Measurements from ENCODE around the gene OSTF1.

OSTF1 gene, protein sequence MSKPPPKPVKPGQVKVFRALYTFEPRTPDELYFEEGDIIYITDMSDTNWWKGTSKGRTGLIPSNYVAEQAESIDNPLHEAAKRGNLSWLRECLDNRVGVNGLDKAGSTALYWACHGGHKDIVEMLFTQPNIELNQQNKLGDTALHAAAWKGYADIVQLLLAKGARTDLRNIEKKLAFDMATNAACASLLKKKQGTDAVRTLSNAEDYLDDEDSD

DNA sequence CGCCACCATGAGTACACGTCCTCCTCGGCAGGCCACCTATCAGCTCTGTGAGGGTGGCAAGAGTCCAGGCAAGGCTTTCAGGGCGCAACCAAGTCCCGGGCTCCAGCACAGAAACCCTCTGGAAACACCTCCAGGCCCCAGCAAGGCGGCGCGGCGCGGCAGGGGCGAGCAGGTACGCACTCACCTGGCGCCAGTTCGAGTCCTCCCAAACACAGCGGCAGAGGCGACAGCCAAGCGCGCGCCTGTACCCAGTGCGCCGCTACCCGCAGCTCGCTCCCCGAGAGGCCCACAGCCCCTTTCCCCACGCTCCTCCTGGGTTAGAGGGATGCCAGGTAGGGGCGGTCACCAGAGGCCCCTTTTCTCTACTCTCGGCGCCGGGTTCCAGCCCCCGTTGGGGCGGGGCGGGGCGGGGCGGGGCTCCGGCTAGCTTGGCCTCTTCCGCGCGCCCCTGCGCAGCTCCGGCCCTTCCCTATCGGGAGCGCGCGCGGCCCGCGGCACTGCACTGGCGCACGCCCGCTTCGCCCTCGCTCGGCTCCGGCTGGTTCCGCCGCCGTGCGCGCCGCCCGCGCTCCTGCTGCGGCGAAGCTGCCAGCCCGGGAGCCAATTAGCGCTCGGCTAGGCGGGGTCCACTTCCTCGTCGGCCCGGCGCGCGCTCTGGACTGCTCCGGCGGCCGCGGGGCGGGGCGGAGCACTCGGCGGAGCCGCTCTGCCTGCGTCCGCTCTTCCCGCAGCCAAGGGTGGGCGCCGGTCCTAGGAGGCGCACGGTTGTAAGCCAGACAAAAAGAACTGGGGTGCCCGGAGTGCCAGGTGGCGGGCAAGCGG is at the start of gene OSTF1, which contains the start of gene NMRK1:
Gene OSTF1, plus strand, starts transcription at position 691 of the 822 bp plus-strand sequence. CDS start 179 bp downstream, outside the sequence.
Gene NMRK1, minus strand, starts transcription at position 332 of the 822 bp plus-strand sequence. CDS start 5,040 bp downstream, outside the sequence.
- DNase-seq, result peak; percentile 95

DNA sequence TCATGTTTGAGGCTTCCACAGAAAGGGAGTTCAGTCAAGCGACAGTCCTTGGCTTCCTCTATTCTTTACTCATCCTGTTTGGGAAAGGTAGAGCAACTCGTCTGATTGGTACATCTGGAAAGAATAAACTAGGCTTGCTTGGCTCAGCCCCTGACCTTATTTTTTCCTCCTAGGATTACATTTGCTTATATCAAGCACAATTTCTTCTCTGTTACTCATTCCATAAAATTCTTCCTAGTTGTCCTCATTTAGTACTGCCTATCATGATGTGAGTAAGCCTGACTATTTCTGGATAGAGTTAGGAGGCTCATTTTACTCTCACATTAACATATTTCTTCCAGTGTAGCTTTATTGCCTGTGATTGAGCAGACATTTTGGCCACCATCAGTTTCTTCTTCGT is 49.3 kb upstream of the OSTF1 start:
- DNase-seq, result no peak

DNA sequence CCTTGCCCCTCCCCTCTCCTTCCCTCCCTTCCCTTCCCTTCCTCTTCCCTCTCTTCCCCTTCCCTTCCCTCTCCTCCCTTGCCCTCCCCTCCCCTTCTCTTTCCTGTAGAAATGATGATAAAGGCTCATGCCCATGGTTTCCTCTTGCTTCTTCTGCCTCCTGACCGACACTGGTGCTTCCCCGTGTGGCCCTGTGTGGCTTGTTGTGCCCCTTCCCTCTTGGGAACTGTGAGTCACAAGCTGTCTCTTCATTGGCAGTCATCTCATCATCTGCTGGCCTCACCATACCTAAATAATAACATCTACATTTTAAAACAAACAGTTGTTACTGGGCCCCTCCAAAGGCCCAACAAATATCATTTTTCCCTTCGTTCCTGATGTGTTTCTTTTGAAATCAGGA is 48.5 kb upstream of the OSTF1 start:
- DNase-seq, result no peak

DNA sequence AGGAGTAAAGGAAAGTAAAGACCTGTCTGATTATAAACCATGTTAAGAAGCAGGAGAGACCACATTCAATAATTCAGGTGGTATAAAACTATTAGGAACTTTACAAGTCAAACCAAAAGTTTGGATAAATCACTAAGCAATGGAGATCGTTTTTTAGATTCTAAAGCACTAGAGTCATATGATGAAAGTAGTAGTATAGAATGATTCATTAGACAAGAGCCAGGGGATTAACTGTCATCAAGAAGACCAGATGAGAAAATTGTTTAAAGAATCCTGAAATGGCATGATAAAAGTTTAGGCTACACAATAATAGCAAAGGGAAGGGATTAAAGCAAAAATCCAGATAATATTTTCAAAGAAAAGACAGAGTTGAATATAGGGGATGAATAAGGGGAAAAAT is 47.3 kb upstream of the OSTF1 start:
- no peak for DNase-seq

DNA sequence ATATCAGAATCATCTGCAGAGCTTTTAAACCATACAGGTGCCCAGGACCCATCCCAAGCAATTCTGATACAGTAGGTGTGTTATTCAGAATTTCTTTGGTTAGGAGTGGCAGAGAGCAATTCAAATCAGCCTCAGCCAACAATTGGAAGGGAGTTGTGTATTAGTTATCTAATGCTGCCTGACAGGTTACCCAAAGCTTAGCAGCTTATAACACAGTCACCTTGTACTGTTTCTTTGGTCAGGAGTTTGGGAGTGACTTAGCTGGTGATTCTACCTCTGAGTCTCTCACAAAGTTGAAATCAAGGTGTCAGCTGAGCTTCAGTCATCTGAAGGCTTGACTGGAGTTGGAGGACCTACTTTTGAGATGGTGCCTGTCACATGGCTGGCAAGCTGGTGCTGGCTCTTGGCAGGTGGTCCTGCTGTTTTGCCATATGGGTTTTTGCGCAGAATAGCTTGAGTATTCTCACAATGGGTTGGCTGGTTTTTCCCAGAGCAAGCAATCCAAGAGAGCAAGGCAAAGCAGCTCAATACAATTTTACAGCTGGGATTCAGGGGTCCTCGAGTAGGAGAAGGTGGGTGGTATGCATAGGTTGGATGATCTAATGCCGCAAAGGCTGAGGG is 41.5 kb upstream of the OSTF1 start:
- DNase-seq, result no peak

DNA sequence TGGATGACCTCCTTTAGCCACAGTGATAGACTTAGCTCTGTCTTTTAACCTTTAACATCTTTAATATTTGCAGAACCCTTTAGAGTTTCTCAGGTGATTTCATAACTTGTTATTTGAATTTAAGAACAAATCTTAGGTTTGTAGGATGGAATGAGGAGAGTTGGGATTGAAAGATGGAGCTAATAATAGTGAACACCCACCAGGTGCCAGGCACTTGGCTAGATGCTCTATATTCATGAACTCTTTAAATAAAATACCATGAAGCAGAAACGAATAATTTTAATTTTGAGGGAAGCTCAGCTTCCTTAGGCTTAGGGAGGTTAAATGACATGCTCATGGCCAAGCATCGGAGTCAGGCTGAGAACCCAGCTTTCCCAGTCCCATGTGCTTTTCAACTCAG is 40.8 kb upstream of the OSTF1 start:
- no peak for DNase-seq

DNA sequence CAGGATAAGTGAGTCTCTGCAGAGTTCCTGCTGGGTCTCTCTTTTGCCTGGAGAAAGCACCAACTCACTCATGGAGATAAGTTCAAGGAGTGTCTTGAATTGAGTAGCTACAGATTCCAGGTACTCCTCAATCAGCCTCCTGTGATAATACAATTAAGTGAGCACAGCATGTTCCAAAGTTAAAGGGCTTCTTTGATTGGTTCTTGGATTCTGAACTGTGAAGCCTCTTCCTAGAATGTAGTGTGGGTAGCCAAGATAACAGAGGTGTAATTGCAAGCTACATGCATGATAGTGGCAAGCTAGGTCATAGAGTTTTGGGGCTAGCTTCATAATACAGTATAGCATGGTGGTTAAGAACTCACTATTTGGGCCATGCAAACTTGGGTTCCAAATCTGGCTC is 37.0 kb upstream of the OSTF1 start:
- no peak for DNase-seq

DNA sequence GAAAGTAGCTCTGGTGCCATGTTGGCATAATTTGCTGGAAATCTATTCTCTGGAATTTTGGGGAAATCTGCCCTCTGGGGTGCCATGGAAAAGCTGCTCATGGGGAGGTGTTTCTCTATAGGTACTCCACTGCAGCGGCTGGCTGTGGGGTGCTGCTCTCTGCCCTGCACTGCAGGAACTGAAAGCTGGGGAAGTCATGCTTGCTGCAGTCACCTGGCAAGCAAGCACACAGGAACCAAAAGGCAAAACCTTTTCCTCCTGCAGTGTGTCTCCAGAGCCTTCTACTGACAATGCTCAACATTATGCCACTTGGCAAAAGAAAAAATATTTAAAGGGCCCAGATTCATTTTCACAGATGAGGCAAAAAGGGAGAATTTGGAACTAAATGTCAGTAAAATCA is 34.4 kb upstream of the OSTF1 start:
- DNase-seq, result no peak

DNA sequence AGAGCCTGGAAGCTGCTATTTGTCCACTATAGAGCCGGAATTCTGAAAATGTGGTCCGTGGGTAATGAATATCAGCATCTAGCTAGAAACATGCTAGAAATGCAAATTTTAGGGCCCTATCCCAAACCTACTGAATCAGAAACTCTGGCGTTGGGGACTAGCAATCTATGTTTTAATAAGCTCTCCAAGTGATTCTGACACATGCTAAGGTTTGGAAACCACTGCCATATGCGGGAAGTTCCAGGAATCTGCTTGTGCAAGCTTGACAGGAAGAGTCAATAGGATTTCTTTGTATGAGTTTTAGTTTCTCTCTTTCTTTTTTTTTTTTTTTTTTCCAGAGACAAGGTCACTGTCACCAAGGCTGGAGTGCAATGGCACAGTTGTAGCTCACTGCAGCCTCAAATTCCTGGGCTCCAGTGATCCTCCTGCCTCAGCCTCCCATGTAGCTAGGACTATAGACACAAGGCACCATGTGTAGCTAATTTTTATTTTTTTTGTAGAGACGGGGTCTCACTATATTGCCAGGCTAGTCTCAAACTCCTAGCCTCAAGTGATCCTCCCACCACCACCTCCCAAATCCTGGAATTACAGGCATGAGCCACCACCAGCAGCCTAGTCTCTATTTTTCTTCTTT is 33.8 kb upstream of the OSTF1 start:
- no peak for DNase-seq

DNA sequence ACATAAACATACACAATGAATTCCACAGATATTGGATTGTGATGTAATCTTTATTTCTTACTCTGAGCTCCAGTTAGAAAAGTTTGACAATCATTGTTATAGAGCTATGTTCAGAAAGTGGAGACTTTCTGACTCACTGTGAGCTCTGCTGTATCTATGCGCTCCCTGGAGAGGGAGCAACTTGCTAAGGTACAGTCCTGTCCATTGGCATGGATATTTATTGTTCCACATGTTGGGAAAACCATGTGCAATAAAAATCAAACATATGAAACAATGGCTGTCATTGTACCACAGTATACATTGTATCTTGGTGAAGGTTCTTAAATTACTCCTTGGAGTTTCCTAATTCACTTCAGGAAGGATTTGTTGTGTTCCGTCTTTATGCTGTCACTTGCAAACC is 27.1 kb upstream of the OSTF1 start:
- DNase-seq, result no peak

DNA sequence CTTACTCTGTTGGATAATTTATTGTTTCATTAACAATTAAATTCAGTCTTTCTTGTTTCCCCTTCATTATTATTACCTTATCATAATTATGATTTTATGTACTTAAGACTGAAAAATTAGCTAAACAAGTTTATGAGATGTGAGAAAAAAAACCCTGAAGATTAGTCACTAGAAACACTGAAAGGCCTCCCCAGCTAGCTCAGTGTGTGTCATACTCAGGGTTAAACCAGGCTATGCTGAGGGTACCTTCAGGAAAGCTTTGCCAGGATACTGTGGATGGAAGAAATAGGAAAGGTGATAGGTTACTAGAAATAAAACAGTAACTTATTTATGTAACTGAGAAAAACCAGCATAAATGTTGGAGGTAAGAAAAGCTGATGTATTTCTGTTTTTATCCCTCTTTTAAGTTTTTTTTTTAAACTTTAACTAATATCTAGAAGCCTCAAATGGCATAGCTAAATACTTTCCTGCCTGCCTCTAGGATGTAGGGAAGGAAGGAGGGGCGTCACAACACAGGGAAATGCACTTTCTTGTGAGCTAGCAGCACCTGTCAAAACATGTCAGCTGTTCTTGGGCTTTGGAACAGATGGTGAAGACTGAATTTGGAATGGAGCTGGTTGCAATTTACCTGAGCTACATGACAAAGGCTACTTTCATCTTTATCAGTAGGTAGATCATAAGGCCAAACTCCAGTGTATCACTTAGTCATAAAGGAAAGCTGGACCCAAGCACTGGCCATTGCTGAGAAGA is 24.6 kb upstream of the OSTF1 start:
- DNase-seq, result peak; percentile 3

DNA sequence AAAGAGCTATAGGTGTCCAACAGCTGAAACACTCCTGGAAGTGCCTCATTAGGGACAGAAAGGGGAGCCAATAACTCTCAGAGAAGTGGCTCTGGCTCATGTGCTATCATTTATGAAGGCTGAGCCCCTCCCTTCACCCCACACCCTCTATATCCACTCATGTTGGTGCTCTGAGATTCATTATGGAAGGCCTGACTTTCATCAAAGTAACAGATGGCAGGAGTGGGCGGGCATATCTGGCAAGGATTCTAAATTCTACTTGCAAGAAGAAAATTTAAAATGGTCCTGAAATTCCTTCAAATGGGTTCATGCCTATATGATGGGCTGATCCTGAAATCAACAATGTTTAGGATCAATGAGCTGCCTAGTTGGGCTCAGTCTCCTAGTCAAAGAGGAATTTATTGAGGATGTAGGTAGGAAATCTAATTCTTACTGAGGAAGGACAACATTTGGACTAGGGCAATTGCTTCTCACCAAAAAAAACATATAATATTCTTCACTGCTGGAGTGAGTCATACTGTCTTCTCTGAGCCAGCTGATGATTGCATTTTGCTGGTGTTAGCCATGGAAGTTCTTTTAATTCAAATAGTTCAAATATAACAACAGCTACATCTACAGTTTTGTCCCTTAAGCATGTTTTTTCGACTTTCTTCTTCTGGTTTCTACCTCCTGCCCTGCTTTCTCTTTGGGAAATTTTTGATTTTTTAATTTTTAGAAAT is 23.8 kb upstream of the OSTF1 start:
- DNase-seq, result no peak

DNA sequence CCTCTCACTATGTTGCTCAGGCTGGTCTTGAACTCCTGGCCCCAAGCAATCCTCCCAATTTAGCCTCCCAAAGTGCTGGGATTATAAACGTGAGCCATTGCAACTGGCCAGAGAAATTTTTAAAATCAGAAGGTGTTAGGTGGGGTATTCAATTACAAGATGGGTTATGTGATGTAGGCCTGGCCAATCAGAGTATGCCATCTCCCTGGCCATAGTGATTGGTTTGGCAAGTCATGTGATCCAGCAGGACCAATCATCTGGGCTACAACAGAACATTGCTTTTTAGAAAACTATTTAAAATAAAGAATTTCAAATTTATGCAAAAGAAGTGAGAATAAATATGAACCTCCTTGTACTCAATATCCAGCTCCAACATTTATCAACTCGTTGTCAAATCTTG is 22.8 kb upstream of the OSTF1 start:
- DNase-seq, result no peak

DNA sequence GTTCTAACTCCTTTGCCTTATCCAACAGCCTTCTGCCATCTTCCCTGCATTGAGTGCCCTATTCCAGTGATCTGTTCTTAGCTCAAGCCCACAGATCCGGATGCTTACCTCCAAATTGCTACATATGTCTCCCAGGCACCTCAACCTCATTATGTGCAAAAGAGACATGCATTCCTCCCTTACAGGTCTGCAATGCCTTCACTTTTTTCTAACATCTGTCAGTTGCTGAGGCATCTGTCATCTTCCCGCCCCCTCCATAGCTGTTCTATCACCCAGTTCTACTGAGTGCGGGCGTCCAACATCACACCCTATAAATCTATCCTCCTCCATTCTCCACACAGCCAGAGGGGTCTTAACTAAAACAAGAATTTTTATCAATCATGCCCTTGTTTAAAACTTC is 20.4 kb upstream of the OSTF1 start:
- no peak for DNase-seq

DNA sequence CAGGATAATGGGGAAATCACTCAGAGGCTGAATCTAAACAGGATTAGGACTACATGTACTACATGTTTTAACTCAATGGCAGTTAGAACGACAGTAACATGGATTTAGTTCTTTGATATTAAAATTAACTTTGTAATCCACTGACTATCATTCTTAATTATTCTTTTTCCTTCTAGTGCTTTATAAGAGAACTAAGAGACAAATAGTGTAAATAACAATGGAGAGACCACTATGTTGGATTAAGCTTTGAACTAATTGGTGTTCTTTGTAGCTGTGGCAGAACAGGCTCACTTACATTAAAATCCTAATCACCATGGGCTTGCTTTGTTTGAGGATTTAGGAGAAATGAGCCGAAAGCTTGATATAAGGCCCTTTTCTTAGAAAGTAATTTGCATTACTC is 19.1 kb upstream of the OSTF1 start:
- DNase-seq, result no peak

DNA sequence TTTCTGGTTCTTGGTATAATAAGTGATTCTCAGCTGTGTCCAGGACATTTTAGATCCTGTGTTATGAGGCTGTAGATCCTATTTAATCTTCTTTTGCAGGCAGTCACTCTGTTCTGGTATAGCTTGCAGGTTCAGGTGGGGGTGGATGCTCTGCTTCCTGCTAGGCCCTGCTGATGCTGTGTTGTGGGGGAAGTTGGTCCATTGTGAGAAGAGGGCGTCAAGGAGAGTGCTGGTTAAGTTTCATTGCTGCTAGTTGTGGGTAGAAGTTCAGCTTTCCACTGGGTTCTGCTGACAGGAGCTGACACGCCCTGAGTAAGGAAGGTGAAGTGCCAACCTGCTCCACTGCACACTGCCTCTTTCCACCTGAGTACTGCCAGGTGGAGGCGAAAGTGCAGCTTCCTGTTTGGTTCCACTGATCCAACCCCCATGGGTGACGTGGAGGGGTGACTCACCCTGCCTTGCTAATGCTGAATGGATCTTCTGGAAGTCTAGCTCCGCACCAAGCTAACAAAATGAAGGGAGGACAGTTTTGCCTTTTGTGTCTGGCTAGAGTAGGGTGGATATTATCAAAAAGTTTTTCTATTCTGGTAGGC is 16.7 kb upstream of the OSTF1 start:
- no peak for DNase-seq

DNA sequence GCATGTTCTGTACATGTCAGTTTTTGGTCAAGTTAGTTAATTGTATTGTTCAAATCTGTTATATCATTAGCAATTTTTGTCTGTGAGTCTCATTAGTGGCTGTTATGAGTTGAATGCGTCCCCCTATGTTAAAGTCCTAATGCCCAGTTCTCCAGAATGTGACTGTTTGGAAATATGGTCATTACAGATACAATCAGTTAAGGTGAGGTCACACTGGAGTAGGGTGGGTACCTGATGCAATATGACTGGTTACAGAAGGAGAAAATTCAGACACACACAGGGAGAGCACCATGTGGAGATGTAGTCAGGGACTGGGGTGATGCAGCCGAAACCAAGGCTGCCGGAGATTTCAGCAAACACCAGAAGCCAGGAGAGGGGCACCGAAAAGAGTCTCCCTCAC is 15.4 kb upstream of the OSTF1 start:
- no peak for DNase-seq

DNA sequence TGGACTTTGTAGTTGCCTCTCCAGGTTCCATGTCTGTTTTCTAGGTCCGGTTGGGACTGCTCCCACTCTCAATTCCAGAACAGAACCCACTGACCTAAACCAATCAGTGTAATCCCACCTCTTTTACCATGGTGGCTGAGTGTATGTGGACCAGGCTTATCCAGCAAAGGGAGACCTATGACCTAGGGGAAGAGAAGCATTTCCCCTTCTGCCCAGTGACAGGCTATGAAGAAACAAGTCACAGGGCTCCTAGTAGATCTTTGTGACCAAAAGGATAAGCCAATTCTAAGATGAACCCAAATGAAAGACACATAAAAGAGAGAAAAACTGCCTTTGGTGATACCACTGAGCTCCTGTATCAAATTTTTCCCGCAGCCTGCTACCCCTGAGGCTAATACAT is 6.7 kb upstream of the OSTF1 start:
- no peak for DNase-seq

DNA sequence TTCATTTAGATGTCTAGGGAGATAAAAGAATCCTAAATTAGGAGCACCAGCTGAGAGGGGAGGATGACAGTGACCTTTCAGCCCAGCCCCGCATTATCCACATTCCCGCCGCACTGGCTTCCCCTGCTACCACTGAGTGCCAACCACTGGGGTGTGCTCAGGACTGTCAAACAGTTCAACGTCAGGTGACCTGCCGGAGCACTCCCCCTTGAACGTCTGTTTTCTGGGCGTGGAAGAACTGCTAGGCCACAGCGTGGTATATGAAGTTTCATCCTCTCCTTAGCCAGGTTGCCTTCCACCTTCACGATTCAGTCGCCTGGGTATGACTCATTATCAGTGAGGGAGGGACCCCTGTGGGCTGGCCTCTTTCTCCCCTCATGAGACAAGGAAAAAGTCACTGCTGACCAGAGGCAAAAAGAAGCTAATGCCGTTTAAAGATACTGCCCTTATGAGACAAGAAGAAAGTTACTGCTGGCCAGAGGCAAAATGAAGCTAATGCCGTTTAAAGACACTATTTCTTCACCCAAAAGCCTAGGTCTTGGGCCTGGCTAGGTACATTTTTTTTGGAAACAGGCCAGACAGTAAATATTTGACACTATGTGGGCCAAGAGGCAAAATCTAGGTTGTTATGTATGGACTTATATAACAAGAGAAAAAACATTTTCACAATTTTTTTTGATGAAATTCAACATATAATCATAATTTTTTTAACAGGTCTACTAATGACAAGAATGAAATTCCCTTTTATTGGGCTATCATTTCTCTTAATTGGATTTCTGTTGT is 4.9 kb upstream of the OSTF1 start:
- no peak for DNase-seq

DNA sequence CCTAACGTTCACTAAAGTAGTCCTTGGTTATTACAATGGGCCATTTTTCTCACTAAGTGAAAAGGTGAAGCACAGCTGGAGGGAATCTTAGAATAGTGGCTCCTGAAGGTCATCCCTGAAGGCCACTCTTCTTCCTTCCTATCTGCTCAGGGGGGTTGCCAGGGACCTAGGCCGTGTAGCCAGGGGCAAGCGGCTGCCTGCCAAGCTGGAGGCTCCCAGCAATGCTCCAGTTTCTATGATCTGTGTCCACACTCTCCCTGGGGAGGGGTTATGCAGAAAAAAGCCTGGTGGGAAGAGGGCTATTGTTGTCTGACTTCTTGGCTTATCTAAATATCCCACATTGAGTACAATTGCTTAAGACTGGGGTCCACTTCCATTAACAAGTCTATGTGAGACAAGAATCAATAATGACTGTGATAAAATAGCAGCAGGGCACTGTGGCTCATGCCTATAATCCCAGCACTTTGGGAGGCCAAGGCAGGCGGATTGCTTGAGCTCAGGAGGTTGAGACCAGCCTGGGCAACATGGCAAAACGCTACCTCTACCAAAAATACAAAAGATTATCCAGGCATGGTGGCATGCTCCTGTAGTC is 4.1 kb upstream of the OSTF1 start:
- no peak for DNase-seq

DNA sequence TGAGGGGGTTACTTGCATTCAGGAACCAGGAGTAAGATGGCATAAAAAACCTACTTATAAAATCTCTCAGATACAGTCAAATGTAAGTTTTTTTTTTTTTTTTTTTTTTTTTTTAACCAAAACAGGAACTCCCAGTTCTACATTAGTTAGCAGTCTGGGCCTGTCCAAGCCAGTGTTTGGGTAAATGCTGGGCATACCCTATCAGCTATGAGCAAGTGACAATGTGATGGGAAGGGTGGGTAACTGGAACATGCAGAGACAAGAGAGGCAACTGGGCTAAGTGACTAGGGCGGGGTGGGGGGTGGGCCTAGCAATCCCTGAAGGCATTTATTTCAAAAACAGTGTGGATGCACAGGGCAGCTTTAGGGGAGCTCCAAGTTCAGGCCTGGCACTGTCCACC is 2.7 kb upstream of the OSTF1 start:
- DNase-seq, result no peak
